ENCODE measurements around the gene UBE2S.
A peak's percentile ranks its signal among the peaks of the same experiment; 100 is the strongest.

UBE2S gene

GRCh38 chr19:55358943-55359908, 48.4 kb downstream of the UBE2S start:
- no peak for DNase-seq

- no peak for DNase-seq
Measured at GRCh38 chr19:55358493-55358892, 49.1 kb downstream of the UBE2S start.

- no peak for DNase-seq
Measured at GRCh38 chr19:55355213-55355821, 52.3 kb downstream of the UBE2S start.

GRCh38 chr19:55354698-55355212, 52.8 kb downstream of the UBE2S start, which contains the start of gene COX6B2:
Gene COX6B2, minus strand, starts transcription at chr19:55354719. Its CDS starts 198 bp downstream, at chr19:55354521.
- no peak for DNase-seq

- DNase-seq: peak; percentile 49 to 67
Measured at GRCh38 chr19:55353803-55354697, 53.5 kb downstream of the UBE2S start.

GRCh38 chr19:55353356-55353802, 54.2 kb downstream of the UBE2S start:
- DNase-seq: no peak

GRCh38 chr19:55352549-55353145, 54.9 kb downstream of the UBE2S start:
- no peak for DNase-seq

GRCh38 chr19:55352040-55352439, 55.5 kb downstream of the UBE2S start:
- DNase-seq: no peak

- no peak for DNase-seq
Measured at GRCh38 chr19:55350620-55351315, 56.8 kb downstream of the UBE2S start.
